Stimulated activated CD4-positive, alpha-beta T cell treated with anti-CD3 and anti-CD28 coated beads, Interleukin-2, amount 100 ng/mL, for 4 hours (primary cell): Measurements from ENCODE around the gene SLC37A1.

Experiments used
- DNase-seq: peaks from one replicate; pipeline ENCODE4 v3.0.0-alpha.2; 2020; ENCODE audit warnings: low read depth

The SLC37A1 gene

GRCh38 chr21:42507418-42507817 is 6.2 kb upstream of the SLC37A1 start:
- no peak for DNase-seq

DNA sequence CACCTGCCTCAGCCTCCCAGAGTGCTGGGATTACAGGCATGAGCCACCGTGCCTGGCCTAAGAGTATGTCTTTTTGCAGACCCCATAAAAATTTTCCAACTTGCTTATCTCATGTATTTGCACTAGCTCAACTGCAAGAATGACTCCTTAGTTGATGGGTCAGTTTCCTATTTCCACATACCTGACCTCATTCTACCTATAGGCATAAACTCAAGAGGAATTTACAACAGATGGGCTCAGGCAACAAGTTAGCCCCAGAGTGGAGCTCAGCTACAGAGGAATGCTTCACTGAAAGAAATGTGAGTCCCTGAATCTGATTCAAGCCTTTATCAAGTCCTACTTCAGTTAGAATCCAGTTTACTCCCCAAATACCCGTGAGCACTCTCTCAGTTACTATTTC is 5.3 kb upstream of the SLC37A1 start:
- DNase-seq: no peak

GRCh38 chr21:42509244-42509643 is 4.4 kb upstream of the SLC37A1 start:
- no peak for DNase-seq

DNA sequence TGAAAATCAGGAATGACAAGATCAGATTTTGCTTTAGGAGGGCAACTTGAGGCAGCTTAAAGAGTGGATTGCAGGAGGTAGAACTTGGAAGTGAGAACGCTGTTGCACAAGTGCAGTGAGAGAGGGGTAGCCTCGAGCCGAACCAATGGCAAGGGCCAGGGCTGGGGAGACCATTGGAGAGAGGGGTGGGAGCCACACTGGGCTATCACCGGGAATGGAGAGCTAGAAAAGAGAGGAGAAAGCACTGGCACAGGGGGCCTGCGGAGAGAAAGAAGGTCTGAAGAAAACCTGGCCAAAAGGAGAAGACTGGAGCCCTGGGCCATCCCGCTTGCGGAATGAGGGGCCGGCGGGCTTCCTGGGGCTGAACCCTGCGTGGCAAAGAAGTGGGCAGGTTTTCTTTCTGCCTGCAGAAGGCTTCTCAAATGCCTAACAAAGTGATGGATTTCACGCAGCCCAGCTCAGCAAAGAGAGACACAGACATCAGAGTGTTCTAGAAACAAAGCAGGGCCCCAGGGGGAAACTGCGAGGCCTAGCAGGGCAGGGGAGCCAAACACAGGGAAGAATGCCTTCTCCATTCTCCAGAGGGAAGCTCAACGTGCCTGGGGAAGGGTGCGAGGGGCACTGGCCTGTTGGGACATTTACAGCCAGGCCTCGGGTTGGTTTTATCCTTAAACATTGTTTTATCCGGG is 1.2 kb upstream of the SLC37A1 start:
- no peak for DNase-seq

GRCh38 chr21:42513985-42514882 is 582 bp downstream of the SLC37A1 start:
- peak; percentile 56 for DNase-seq

GRCh38 chr21:42514883-42515228 is 1.2 kb downstream of the SLC37A1 start:
- no peak for DNase-seq

DNA sequence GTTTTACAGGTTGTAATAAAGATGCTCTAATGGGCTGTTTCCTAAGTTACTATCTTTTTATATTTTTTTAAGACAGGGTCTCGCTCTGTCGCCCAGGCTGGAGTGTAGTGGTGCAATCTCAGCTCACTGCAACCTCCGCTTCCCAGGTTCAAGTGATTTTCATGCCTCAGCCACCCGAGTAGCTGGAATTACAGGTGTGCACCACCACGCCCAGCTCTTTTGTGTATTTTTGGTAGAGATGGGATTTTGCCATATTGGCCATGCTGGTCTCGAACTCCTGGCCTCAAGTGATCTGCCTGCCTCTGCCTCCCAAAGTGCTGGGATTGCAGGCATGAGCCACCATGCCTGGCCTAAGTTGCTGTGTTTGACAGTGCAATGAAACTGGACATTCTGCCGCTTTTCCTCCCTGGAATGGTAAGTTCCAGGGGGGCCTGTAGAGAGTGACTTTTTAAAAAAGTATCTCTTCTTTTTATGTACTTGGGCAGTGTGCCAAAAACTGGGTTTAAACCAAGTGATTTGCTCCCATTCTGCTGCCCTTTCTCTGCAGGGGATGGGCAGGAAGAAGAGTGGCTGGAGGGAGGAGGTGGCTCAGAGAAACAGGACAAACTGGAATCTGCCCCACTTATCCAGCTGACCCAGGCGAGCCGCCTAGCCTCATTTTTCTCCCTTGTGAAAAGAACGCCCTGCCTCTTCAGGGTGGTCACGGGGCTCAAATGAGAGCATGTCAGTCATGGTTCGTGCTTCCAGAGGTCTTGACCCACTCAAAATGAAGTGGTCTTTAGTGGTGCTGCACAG is 2.3 kb downstream of the SLC37A1 start:
- no peak for DNase-seq

- no peak for DNase-seq
These were observed 4.6 kb downstream of the SLC37A1 start for GRCh38 chr21:42518215-42518614.

GRCh38 chr21:42518626-42519025 is 5.0 kb downstream of the SLC37A1 start:
- no peak for DNase-seq

DNA sequence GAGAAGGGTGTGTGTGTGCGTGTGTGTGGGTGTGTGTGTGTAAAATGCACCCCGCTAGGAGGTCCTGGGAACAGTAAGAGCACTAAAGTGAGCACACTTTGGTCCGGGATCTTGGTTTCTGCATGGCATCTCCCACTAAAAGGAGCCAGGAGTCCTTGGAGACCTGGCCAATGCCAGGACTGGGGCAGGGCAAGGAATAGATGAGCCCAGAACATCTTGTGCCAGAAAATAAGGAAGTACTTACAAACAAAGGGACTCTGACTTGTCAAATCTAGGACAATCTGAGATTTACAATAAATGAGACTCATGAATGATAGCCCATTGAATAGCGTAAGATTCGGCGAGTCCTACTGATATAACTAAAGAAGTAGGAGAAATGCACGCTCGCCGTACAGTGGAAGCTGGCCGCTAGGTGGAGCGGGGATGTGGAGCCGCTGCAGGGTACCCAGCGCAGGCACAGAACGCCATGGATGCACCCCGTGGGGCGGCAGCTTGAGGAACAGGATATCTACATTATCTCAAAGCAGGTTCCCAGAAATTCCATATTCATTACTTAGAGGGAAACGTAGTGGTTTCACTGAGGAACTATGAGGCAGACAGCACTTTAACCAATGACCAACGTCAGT is 7.1 kb downstream of the SLC37A1 start:
- DNase-seq: no peak

DNA sequence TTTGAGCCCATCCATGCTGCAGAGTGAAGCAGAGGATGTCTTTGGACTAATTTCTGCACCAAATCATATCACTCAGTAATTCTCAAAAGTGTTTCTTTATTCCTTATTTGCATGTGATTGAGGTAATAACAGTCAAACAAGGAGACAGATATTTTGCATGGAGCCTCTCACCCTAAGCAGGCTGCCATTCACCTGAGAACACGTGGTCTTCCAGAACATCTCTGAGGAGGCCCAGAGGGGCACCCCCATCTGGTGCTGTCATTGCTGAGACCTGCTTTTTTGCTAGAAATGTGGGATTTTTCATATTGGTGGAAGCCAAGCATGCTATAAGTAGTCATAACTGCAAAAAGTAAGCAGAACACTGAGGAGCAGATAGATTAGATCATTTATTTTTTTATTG is 7.7 kb downstream of the SLC37A1 start:
- no peak for DNase-seq

GRCh38 chr21:42521805-42522204 is 8.2 kb downstream of the SLC37A1 start:
- no peak for DNase-seq

GRCh38 chr21:42522271-42522670 is 8.6 kb downstream of the SLC37A1 start:
- no peak for DNase-seq

DNA sequence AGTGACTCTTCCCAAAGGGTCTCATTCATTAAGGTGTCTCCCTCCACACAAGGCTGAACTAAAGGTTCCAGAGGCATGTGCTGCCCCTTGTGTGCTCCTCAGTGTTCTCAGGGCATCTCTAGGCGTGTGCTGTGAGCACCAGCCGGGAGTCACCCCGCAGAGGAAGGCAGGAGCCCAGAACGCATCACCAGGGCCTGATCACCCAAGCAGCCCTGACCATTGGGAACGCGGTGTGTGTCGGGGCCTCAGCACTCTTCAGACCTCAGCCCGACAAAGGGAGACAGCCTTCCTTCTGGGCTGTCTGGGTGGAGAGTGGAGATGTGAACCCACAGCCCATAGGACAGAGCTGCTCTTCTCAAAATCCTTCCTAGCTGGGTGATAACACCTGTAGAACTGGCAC is 9.1 kb downstream of the SLC37A1 start:
- DNase-seq: no peak

DNA sequence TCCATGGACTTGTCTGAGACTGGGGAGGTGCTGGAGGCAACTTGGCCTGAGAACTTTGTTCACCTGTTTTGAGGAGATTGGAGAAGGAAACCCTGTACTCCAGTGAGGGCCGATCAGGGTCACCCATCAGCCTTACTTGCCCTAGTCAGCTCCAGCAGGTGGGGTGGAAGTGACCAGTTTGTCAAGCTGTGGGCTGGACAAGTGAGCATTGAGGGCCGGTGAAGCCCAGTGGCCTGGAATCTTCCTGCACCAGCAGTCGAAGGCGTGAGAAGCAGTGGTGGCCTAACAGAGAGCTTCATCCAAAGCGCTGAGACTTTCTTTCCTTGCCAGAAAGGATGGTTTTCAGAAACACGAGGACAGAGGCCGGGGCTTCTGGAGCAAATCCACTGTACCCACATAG is 9.6 kb downstream of the SLC37A1 start:
- no peak for DNase-seq

DNA sequence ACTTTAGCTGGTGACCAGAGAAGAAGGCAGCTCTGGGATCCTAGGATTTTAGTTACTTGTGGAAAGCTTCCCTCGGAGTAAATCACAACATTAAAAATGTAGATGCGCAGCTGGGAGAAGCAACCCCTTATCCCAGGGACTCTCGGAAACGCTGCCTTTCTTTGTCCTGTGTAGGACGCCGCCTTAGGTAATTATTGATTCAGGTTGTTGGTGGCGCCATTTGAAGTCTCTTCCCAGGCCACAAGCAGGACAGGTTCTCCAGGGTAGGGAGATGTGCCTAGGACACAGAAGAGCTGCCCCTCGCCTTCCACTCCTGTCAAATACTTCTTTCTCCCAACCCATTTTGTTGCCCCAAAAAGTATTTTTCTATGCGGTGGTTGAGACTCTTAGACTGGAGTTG is 10.3 kb downstream of the SLC37A1 start:
- no peak for DNase-seq

- no peak for DNase-seq
These were observed 10.8 kb downstream of the SLC37A1 start for GRCh38 chr21:42524341-42525028.

DNA sequence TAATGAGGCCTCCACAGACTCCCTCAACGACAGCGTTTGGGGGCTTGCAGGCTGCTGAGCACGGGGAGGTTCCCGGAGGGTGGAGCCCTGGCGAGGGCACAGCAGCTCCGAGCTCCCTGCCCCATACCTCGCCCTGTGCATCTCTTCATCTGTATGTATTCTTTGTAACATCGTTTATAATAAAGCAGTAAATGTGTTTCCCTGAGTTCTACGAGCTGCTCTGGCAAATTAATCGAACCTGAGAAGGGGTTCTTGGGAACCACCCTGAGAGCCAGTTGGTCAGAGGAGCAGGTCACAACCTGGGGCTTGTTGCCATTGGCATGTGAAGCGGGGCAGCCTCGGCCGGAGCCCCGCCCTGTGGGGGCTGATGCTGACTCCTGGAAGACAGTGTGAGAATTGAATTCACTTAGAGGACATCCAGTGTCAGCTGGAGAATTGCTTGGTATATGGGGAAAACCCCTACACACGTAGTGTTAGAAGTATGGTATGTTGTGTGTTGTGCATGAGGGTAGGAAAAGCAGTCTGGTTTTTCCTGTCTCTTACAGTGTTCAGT is 11.5 kb downstream of the SLC37A1 start:
- DNase-seq: no peak

GRCh38 chr21:42525676-42526378 is 12.2 kb downstream of the SLC37A1 start:
- DNase-seq: no peak

GRCh38 chr21:42526379-42526727 is 12.7 kb downstream of the SLC37A1 start:
- DNase-seq: no peak

- no peak for DNase-seq
These were observed 13.5 kb downstream of the SLC37A1 start for GRCh38 chr21:42527127-42527488.
